Calu3 (cell line): ENCODE measurements around the gene COL15A1. TPM values are rescaled to one million over a fixed set of nuclear protein-coding genes. Genes with fewer than 3 reads are reported as not detected.

Experiments used
- BruUV-seq: library from RNA; stranded (reverse); fragments of 400-500 nt; replicated peaks from 2 replicates; lab custom pipeline; 2021; lab: Mats Ljungman, UMichigan
- CTCF ChIA-PET: fragments of 300-600 bp; sonication (Branson Sonifier 250); formaldehyde crosslinking; loops from one replicate; lab custom pipeline; 2022; ENCODE audit warnings: antibody characterized with exemption; lab: Charles Lee
- DNase-seq: peaks from one replicate; pipeline ENCODE4 v3.0.0; 2022
- H3K27ac Mint-ChIP-seq: one replicate; pipeline ENCODE4 v1.8.0; 2022; ENCODE audit warnings: mixed read lengths; ENCODE audit not compliant: unreplicated experiment
- H3K27me3 Mint-ChIP-seq: one replicate; pipeline ENCODE4 v1.8.0; 2022; ENCODE audit warnings: mixed read lengths; ENCODE audit not compliant: unreplicated experiment
- H3K36me3 Mint-ChIP-seq: one replicate; pipeline ENCODE4 v1.8.0; 2022; ENCODE audit warnings: mild to moderate bottlenecking, moderate library complexity, mixed read lengths; ENCODE audit not compliant: insufficient read depth, unreplicated experiment
- H3K4me1 Mint-ChIP-seq: one replicate; pipeline ENCODE4 v1.8.0; 2022; ENCODE audit warnings: mild to moderate bottlenecking, low read depth, mixed read lengths; ENCODE audit not compliant: unreplicated experiment
- H3K4me3 Mint-ChIP-seq: one replicate; pipeline ENCODE4 v1.8.0; 2022; ENCODE audit warnings: mild to moderate bottlenecking, low read depth, moderate library complexity, mixed read lengths; ENCODE audit not compliant: unreplicated experiment
- H3K9me3 Mint-ChIP-seq: one replicate; pipeline ENCODE4 v1.8.0; 2022; ENCODE audit warnings: low read depth, mixed read lengths; ENCODE audit not compliant: unreplicated experiment
- intact Hi-C: fragments of 100-400 bp; cut with micrococcal nuclease; formaldehyde crosslinking; loops from one replicate; pipeline ENCODE4 v1.10.0; 2022; ENCODE audit not compliant: unreplicated experiment
- total RNA-seq: library from RNA; stranded (reverse); gene quantifications from 2 replicates; pipeline ENCODE4 v1.2.3, GENCODE V29; 2022
- TF ChIP-seq, protein P1 (sequence below): fragments of 200-600 bp; IDR thresholded peaks from one replicate; pipeline ENCODE4 v1.8.0; 2022; ENCODE audit warnings: antibody characterized with exemption; ENCODE audit not compliant: unreplicated experiment

Gene COL15A1
- total RNA-seq, 1 experiment from 2014 or later: not detected

DNA sequence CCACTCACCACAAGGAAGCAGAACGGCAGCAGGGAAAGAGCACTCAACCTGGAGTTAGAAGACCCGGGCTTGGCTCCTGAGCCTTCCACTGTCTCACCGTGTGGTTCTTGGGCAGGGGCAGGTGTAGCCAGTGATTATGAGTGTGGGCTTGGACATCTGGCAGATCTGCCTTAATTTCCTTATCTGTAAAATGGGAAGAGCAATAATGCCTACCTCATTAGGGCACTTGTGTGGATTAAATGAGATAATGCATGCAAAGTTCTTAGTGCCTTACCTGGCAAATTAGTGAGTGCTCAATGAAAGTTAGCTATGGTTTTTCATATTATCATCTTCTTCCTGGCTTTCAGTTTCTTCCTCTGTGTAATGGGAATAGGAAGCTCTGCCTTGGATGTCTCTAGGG lies 28.1 kb upstream of the COL15A1 start:
- CTCF ChIA-PET: no interaction called here
- Mint-ChIP-seq H3K4me3 (no peak overlapping the region), H3K27ac (no peak overlapping the region), H3K27me3 (peaks cover 25% of the 10 kb centered on the region), H3K36me3 (no peaks in the 10 kb centered on the region), H3K4me1 (no peaks in the 10 kb centered on the region), H3K9me3 (no peaks in the 10 kb centered on the region)
- TF ChIP-seq, protein P1, sequence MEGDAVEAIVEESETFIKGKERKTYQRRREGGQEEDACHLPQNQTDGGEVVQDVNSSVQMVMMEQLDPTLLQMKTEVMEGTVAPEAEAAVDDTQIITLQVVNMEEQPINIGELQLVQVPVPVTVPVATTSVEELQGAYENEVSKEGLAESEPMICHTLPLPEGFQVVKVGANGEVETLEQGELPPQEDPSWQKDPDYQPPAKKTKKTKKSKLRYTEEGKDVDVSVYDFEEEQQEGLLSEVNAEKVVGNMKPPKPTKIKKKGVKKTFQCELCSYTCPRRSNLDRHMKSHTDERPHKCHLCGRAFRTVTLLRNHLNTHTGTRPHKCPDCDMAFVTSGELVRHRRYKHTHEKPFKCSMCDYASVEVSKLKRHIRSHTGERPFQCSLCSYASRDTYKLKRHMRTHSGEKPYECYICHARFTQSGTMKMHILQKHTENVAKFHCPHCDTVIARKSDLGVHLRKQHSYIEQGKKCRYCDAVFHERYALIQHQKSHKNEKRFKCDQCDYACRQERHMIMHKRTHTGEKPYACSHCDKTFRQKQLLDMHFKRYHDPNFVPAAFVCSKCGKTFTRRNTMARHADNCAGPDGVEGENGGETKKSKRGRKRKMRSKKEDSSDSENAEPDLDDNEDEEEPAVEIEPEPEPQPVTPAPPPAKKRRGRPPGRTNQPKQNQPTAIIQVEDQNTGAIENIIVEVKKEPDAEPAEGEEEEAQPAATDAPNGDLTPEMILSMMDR: no peak
- intact Hi-C loops: no loop called here
- DNase-seq: no peak
- no TSS peak for BruUV-seq

DNA sequence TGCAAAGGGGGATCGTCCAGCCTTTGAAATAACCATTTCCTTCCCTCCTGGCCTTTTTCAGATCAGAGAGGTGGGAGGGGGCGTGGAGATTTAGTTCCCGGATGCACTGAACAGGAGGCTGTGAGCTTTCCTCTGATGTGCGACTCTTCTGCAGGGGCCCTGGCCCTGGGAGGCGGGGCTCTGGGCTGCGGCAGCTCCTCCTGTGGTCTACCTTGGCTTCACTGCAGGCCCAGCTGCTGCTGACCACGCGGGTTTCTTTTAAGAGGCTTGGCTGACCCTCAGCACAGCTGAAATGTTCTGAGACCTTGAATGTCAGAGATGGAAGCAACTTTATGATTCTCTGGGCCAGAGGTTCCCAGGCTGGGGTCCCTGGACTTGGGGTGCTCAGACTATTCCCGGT lies 27.0 kb upstream of the COL15A1 start:
- Mint-ChIP-seq H3K27ac (no peak overlapping the region), H3K4me1 (no peaks in the 10 kb centered on the region), H3K4me3 (no peak overlapping the region), H3K36me3 (no peaks in the 10 kb centered on the region), H3K9me3 (no peaks in the 10 kb centered on the region), H3K27me3 (peaks cover 24% of the 10 kb centered on the region)
- no peak for DNase-seq
- intact Hi-C loops: no loop called here
- TF ChIP-seq, protein P1: no peak
- CTCF ChIA-PET: no interaction called here
- no TSS peak for BruUV-seq

DNA sequence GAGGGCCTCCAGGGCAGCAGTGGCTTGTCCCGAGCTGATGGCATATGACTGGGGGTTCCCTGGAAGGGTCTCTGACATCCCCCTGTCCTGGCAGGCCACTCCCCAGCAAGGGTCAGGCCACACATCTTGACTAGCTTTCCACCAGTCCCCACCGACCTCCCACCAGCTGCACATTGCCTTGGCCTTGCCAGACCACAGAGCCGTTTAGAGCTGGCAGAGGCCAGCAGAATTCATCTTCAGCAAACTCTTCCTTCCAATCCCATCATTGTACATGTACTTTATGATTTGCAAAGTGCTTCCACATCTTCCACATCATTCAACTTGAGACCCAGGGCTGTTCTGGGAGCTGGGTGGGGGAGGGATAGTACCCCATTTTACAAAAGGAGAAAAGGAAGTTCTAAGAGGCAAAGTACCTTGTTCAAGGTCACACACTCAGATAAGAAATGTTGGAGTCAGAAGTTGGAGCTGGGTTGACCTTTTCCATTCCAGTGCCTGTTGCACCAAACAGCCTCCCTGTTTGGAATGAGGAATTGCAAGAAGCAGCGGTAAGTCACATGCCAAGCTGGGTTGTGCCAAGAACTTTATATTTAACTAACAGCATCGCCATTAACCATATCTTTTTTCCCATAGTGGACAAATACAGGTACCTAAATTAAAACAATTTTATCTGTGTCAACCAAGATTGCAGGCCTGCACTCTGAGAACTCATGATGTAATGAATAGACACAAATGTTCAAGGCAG lies 25.8 kb upstream of the COL15A1 start:
- TF ChIP-seq, protein P1: no peak
- CTCF ChIA-PET: no interaction called here
- intact Hi-C loops: no loop called here
- no peak for DNase-seq
- no TSS peak for BruUV-seq
- H3K36me3 Mint-ChIP-seq: no peaks in the 10 kb centered on the region
- no peaks in the 10 kb centered on the region for H3K4me1 Mint-ChIP-seq
- H3K27ac Mint-ChIP-seq: no peak overlapping the region
- H3K27me3 Mint-ChIP-seq: peaks cover 12% of the 10 kb centered on the region
- H3K4me3 Mint-ChIP-seq: no peak overlapping the region
- H3K9me3 Mint-ChIP-seq: no peaks in the 10 kb centered on the region

DNA sequence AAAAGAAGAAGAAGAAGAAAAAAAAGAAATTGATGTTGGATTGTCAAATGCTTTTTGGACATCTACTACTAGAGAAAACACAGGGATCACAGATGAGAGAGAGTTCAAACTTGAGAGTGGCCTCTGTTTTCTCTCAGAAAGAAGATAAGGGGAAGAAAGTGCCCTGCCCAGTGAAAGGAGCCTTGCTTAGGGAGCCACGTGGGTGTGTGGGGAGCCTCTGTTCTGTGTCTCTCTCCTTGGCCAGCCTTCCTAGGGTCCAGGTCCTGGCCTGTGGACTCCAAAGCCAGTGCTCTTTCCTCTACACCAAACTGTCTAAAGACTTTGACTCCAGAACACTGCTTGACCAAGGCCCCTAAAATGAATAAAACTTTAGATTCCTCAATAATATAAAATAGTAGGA lies 22.0 kb upstream of the COL15A1 start:
- Mint-ChIP-seq H3K36me3 (no peaks in the 10 kb centered on the region), H3K9me3 (no peaks in the 10 kb centered on the region), H3K4me1 (no peaks in the 10 kb centered on the region), H3K27ac (no peak overlapping the region), H3K27me3 (peaks cover 33% of the 10 kb centered on the region), H3K4me3 (no peak overlapping the region)
- no peak for DNase-seq
- intact Hi-C loops: no loop called here
- CTCF ChIA-PET: no interaction called here
- TF ChIP-seq, protein P1: no peak
- BruUV-seq: no TSS peak
